Measurements from ENCODE around the gene FOS. TPM values are rescaled to one million over a fixed set of nuclear protein-coding genes. Genes with fewer than 3 reads are reported as not detected.
"Not testable (repeated sequence)": the region's sequence is repeated elsewhere in the genome, so short reads cannot be mapped to it uniquely, and the experiment has no call there.

FOS gene
- total RNA-seq, 2 donors from 2014 or later, result 39.1 to 41.7 TPM

DNA sequence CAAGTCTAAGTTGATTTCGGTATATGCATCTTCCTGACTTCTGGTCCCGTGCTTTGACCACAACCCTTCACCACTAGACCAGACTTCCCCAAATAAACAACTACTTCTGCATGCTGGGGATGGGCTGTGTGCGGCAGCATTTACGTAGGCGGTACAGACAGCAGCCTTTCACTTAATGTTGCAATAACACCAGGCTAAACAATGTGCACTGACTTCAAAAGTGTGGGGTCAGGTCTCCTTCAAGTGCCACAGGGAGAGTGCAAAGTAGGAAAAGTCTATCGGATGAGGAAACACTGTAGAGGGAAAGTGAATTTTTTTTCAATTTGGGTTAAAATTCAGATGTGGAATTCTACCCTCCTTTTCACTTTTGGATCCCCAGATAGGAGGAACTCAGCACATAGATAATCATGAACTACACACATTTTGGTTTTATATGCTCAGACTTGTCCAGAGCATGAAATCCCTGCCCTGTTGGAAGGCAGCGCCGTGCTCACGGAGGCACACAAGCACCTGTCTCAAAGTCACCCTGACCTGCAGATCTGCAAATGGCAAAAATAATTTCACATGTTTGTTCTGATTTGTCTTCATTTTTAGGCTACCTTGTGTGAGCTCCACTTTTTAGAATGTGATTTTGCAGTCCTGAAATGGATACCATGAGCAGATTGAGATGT lies 3.6 kb upstream of the FOS start:
- DNase-seq, result peak in 1 of 2 donors; percentile 32
- no peak for ATAC-seq (replicated peaks in 1 of 2)
- H3K9me3 Mint-ChIP-seq, result no peaks in the 10 kb centered on the region
- no peak overlapping the region for H3K4me3 Mint-ChIP-seq
- peaks cover 59% of the 10 kb centered on the region for H3K27me3 Mint-ChIP-seq (ENCODE audit: low read depth)
- no peak overlapping the region for H3K27ac Mint-ChIP-seq
- no peaks in the 10 kb centered on the region for H3K36me3 Mint-ChIP-seq (ENCODE audit: insufficient read depth in 2 of 2)
- peaks cover 35% of the 10 kb centered on the region for H3K4me1 Mint-ChIP-seq (ENCODE audit: low read depth)

DNA sequence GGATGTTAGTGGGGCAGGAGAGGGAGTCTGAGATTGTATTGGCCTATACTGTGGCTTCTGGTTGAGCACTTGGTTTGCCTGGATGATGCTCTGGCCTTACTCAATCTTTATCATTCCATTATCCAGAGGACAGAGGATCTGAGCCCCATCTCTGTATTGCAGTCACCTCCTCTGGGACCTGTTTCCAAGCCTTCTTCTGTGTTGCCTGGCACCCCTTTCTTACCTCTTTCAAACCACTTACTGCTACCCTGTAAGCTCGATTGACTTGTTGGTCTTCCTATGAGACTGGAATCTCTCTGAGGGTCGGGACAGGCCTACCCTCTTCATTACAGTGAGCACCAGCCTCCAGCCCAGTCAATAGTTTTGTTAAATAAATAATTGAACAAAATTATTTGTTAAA lies 3.0 kb upstream of the FOS start:
- DNase-seq (no peak), ATAC-seq (replicated peaks in 1 of 2) (no peak)
- Mint-ChIP-seq H3K27ac (no peak overlapping the region), H3K4me3 (no peak overlapping the region), H3K36me3 (ENCODE audit: insufficient read depth in 2 of 2) (peaks cover 4% of the 10 kb centered on the region in 2 donors), H3K9me3 (no peaks in the 10 kb centered on the region), H3K27me3 (ENCODE audit: low read depth) (peaks cover 59% of the 10 kb centered on the region), H3K4me1 (ENCODE audit: low read depth) (peaks cover 38% of the 10 kb centered on the region)

DNA sequence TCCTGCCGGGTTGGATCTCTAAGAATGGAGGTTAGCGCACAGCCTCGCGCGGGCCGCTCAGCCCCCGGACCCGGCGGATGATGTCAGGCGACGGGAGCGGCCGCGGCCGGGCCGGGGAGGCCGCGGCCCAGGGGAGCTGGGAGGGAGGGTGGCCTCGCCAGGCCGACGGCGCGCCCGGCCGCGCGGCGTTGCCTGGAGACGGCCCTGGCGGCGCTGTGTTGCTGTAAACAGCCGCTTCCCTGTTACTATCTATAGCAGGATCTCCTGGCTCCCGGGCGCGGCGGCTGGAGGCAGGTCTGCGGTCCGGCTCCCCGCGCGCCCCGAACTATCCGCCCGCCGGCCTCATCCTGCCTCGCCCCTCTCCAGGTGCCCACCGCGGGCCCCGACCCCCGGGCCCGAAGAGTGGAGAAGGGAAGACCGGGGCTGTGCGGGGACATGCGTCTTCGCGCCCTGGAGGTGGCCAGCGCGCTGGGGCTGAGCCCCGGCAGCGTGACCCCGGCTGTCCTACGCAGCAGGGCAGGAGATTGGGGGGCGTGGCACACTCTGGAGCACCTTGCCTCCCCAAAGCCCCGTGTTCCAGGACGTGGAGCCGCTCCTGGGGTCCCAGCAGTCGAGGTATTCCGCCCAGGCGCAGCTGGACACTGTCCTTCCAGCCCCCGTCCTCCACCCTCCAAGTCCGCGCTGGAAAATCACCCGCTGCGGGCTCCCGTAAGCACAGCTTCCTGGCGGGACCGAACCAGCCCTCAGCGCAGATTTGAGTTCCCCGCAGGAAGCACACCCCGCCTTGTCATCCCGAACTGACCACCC lies 1.4 kb upstream of the FOS start:
- Mint-ChIP-seq H3K27ac (peak overlapping the region; percentile 24), H3K27me3 (ENCODE audit: low read depth) (peaks cover 53% of the 10 kb centered on the region), H3K4me3 (peak overlapping the region; percentile 93 to 97), H3K4me1 (ENCODE audit: low read depth) (peaks cover 45% of the 10 kb centered on the region), H3K9me3 (no peaks in the 10 kb centered on the region), H3K36me3 (ENCODE audit: insufficient read depth in 2 of 2) (peaks cover 10 to 13% of the 10 kb centered on the region in 2 donors)
- ATAC-seq (replicated peaks in 1 of 2), result peak; percentile 22 to 30
- DNase-seq, result peak; percentile 54 to 58

DNA sequence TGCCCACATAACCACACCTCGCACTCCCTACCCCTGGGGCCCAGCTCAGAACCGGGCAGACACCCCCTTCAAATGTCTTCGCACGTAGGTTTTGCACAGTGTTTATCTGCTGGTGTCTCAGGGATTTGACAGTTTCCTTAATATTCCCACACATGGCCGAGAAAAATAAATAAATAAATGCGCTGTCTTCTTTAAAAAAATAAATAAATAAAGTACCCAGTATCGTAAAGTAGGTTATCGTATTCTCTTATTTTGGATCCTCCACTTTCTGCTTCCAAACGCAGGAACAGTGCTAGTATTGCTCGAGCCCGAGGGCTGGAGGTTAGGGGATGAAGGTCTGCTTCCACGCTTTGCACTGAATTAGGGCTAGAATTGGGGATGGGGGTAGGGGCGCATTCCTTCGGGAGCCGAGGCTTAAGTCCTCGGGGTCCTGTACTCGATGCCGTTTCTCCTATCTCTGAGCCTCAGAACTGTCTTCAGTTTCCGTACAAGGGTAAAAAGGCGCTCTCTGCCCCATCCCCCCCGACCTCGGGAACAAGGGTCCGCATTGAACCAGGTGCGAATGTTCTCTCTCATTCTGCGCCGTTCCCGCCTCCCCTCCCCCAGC lies 710 bp upstream of the FOS start:
- H3K36me3 Mint-ChIP-seq (ENCODE audit: insufficient read depth in 2 of 2), result peaks cover 10 to 13% of the 10 kb centered on the region in 2 donors
- no peak for ATAC-seq (replicated peaks in 1 of 2)
- peaks cover 45% of the 10 kb centered on the region for H3K4me1 Mint-ChIP-seq (ENCODE audit: low read depth)

DNA sequence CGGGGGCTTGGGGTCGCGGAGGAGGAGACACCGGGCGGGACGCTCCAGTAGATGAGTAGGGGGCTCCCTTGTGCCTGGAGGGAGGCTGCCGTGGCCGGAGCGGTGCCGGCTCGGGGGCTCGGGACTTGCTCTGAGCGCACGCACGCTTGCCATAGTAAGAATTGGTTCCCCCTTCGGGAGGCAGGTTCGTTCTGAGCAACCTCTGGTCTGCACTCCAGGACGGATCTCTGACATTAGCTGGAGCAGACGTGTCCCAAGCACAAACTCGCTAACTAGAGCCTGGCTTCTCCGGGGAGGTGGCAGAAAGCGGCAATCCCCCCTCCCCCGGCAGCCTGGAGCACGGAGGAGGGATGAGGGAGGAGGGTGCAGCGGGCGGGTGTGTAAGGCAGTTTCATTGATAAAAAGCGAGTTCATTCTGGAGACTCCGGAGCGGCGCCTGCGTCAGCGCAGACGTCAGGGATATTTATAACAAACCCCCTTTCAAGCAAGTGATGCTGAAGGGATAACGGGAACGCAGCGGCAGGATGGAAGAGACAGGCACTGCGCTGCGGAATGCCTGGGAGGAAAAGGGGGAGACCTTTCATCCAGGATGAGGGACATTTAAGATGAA lies 630 bp downstream of the FOS start:
- peaks cover 53% of the 10 kb centered on the region for H3K4me1 Mint-ChIP-seq (ENCODE audit: low read depth)
- peak; percentile 43 to 51 for DNase-seq
- H3K27ac Mint-ChIP-seq, result peak overlapping the region; percentile 97
- H3K4me3 Mint-ChIP-seq, result peak overlapping the region; percentile 93 to 97
- peak; percentile 2 to 5 for ATAC-seq (replicated peaks in 1 of 2)
- no peaks in the 10 kb centered on the region for H3K9me3 Mint-ChIP-seq
- peaks cover 40% of the 10 kb centered on the region for H3K27me3 Mint-ChIP-seq (ENCODE audit: low read depth)
- H3K36me3 Mint-ChIP-seq (ENCODE audit: insufficient read depth in 2 of 2), result peaks cover 10 to 13% of the 10 kb centered on the region in 2 donors

More for the DNA sequence above, 710 bp upstream of the FOS start:
- Mint-ChIP-seq H3K27me3 (ENCODE audit: low read depth) (peaks cover 46% of the 10 kb centered on the region), H3K9me3 (no peaks in the 10 kb centered on the region), H3K27ac (peak overlapping the region; percentile 24), H3K4me3 (peak overlapping the region; percentile 93 to 97)
- no peak for DNase-seq

DNA sequence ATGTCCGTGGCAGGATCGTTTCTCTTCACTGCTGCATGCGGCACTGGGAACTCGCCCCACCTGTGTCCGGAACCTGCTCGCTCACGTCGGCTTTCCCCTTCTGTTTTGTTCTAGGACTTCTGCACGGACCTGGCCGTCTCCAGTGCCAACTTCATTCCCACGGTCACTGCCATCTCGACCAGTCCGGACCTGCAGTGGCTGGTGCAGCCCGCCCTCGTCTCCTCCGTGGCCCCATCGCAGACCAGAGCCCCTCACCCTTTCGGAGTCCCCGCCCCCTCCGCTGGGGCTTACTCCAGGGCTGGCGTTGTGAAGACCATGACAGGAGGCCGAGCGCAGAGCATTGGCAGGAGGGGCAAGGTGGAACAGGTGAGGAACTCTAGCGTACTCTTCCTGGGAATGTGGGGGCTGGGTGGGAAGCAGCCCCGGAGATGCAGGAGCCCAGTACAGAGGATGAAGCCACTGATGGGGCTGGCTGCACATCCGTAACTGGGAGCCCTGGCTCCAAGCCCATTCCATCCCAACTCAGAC lies 1.2 kb downstream of the FOS start:
- Mint-ChIP-seq H3K4me1 (ENCODE audit: low read depth) (peaks cover 47% of the 10 kb centered on the region), H3K4me3 (peak overlapping the region; percentile 93 to 97), H3K27ac (peak overlapping the region; percentile 97), H3K9me3 (no peaks in the 10 kb centered on the region), H3K36me3 (ENCODE audit: insufficient read depth in 2 of 2) (peaks cover 10 to 13% of the 10 kb centered on the region in 2 donors), H3K27me3 (ENCODE audit: low read depth) (peaks cover 35% of the 10 kb centered on the region)
- DNase-seq (no peak), ATAC-seq (replicated peaks in 1 of 2) (no peak)

DNA sequence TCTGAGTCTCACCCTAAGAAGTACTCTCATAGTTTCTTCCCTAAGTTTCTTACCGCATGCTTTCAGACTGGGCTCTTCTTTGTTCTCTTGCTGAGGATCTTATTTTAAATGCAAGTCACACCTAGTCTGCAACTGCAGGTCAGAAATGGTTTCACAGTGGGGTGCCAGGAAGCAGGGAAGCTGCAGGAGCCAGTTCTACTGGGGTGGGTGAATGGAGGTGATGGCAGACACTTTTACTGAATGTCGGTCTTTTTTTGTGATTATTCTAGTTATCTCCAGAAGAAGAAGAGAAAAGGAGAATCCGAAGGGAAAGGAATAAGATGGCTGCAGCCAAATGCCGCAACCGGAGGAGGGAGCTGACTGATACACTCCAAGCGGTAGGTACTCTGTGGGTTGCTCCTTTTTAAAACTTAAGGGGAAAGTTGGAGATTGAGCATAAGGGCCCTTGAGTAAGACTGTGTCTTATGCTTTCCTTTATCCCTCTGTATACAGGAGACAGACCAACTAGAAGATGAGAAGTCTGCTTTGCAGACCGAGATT lies 1.7 kb downstream of the FOS start:
- no peaks in the 10 kb centered on the region for H3K9me3 Mint-ChIP-seq
- H3K27me3 Mint-ChIP-seq (ENCODE audit: low read depth), result peaks cover 34% of the 10 kb centered on the region
- peaks cover 10 to 13% of the 10 kb centered on the region in 2 donors for H3K36me3 Mint-ChIP-seq (ENCODE audit: insufficient read depth in 2 of 2)
- H3K27ac Mint-ChIP-seq, result peak overlapping the region; percentile 75
- DNase-seq (no peak), ATAC-seq (replicated peaks in 1 of 2) (no peak)
- H3K4me1 Mint-ChIP-seq (ENCODE audit: low read depth), result peaks cover 42% of the 10 kb centered on the region
- H3K4me3 Mint-ChIP-seq, result peak overlapping the region; percentile 93 to 97

DNA sequence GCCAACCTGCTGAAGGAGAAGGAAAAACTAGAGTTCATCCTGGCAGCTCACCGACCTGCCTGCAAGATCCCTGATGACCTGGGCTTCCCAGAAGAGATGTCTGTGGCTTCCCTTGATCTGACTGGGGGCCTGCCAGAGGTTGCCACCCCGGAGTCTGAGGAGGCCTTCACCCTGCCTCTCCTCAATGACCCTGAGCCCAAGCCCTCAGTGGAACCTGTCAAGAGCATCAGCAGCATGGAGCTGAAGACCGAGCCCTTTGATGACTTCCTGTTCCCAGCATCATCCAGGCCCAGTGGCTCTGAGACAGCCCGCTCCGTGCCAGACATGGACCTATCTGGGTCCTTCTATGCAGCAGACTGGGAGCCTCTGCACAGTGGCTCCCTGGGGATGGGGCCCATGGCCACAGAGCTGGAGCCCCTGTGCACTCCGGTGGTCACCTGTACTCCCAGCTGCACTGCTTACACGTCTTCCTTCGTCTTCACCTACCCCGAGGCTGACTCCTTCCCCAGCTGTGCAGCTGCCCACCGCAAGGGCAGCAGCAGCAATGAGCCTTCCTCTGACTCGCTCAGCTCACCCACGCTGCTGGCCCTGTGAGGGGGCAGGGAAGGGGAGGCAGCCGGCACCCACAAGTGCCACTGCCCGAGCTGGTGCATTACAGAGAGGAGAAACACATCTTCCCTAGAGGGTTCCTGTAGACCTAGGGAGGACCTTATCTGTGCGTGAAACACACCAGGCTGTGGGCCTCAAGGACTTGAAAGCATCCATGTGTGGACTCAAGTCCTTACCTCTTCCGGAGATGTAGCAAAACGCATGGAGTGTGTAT lies 2.4 kb downstream of the FOS start:
- H3K27ac Mint-ChIP-seq, result peak overlapping the region; percentile 75
- DNase-seq, result no peak
- H3K36me3 Mint-ChIP-seq (ENCODE audit: insufficient read depth in 2 of 2), result peaks cover 10 to 13% of the 10 kb centered on the region in 2 donors
- H3K4me1 Mint-ChIP-seq (ENCODE audit: low read depth), result peaks cover 42% of the 10 kb centered on the region
- H3K4me3 Mint-ChIP-seq, result peak overlapping the region; percentile 93 to 97
- ATAC-seq (replicated peaks in 1 of 2), result no peak
- peaks cover 34% of the 10 kb centered on the region for H3K27me3 Mint-ChIP-seq (ENCODE audit: low read depth)
- H3K9me3 Mint-ChIP-seq, result no peaks in the 10 kb centered on the region

DNA sequence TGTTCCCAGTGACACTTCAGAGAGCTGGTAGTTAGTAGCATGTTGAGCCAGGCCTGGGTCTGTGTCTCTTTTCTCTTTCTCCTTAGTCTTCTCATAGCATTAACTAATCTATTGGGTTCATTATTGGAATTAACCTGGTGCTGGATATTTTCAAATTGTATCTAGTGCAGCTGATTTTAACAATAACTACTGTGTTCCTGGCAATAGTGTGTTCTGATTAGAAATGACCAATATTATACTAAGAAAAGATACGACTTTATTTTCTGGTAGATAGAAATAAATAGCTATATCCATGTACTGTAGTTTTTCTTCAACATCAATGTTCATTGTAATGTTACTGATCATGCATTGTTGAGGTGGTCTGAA lies 3.0 kb downstream of the FOS start:
- no peak for DNase-seq
- peaks cover 10 to 13% of the 10 kb centered on the region in 2 donors for H3K36me3 Mint-ChIP-seq (ENCODE audit: insufficient read depth in 2 of 2)
- H3K9me3 Mint-ChIP-seq, result no peaks in the 10 kb centered on the region
- ATAC-seq (replicated peaks in 1 of 2), result no peak
- H3K27me3 Mint-ChIP-seq (ENCODE audit: low read depth), result peaks cover 28% of the 10 kb centered on the region
- H3K4me1 Mint-ChIP-seq (ENCODE audit: low read depth), result peaks cover 42% of the 10 kb centered on the region
- peak overlapping the region; percentile 60 to 64 for H3K4me3 Mint-ChIP-seq
- H3K27ac Mint-ChIP-seq, result no peak overlapping the region

DNA sequence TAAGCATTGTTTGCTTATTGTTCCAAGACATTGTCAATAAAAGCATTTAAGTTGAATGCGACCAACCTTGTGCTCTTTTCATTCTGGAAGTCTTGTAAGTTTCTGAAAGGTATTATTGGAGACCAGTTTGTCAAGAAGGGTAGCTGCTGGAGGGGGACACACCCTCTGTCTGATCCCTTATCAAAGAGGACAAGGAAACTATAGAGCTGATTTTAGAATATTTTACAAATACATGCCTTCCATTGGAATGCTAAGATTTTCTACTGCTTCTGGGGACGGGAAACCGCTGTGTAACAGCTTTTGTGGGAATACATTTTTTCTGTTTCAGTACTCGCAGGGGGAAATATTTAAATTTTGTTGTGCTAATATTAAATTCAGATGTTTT lies 3.5 kb downstream of the FOS start:
- no peak overlapping the region for H3K27ac Mint-ChIP-seq
- no peaks in the 10 kb centered on the region for H3K9me3 Mint-ChIP-seq
- peaks cover 30% of the 10 kb centered on the region for H3K27me3 Mint-ChIP-seq (ENCODE audit: low read depth)
- H3K4me3 Mint-ChIP-seq, result no peak overlapping the region
- no peak for DNase-seq
- ATAC-seq (replicated peaks in 1 of 2), result no peak
- peaks cover 10 to 13% of the 10 kb centered on the region in 2 donors for H3K36me3 Mint-ChIP-seq (ENCODE audit: insufficient read depth in 2 of 2)
- H3K4me1 Mint-ChIP-seq (ENCODE audit: low read depth), result peaks cover 42% of the 10 kb centered on the region

DNA sequence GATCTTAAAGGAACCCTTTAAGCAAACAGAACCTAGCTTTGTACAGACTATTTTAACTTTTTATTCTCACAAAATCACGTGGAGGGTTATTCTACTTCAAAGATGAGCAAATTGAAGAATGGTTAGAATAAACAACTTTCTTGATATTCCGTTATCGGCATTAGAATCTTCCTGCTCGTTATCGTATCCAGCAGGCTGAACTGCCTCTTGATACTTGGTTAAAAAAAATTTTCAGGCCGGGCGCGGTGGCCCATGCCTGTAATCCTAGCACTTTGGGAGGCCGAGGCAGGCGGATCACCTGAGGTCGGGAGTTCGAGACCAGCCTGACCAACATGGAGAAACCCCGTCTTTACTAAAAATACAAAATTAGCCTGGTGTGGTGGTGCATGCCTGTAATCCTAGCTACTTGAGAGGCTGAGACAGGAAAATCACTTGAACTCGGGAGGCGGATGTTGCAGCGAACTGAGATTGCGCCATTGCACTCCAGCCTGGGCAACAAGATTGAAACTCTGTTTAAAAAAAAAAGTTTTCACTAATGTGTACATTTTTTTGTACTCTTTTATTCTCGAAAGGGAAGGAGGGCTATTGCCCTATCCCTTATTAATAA lies 4.0 kb downstream of the FOS start:
- not testable (repeated sequence) for H3K9me3 Mint-ChIP-seq, H3K27ac Mint-ChIP-seq

More for the DNA sequence above, 4.0 kb downstream of the FOS start:
- not testable (repeated sequence) for DNase-seq; ATAC-seq (replicated peaks in 1 of 2); H3K4me3 Mint-ChIP-seq
- H3K4me1 Mint-ChIP-seq (ENCODE audit: low read depth), result peaks cover 39% of the 10 kb centered on the region
- peaks cover 32% of the 10 kb centered on the region for H3K27me3 Mint-ChIP-seq (ENCODE audit: low read depth)
- H3K36me3 Mint-ChIP-seq (ENCODE audit: insufficient read depth in 2 of 2), result peaks cover 10 to 13% of the 10 kb centered on the region in 2 donors

Data from activated T-cell treated with anti-CD3 and anti-CD28 coated beads, Interleukin-2, amount 50 U/mL, for 72 hours (primary cell).